OCI-LY7 (cell line): ENCODE data around the gene SERTAD2. TPM values are rescaled to one million over a fixed set of nuclear protein-coding genes. Genes with fewer than 3 reads are reported as not detected.

Experiments used
- BruUV-seq: library from RNA; stranded (reverse); fragments of 400-500 nt; replicated peaks from 2 replicates; lab custom pipeline; 2021; lab: Mats Ljungman, UMichigan
- CTCF ChIA-PET: fragments of 300-600 bp; sonication (Branson Sonifier 250); formaldehyde crosslinking; loops from one replicate; lab custom pipeline; 2022; ENCODE audit warnings: antibody characterized with exemption; ENCODE audit not compliant: unreplicated experiment; lab: Charles Lee
- POLR2A ChIA-PET: fragments of 300-600 bp; sonication (Branson Sonifier 250); formaldehyde crosslinking; loops from one replicate; lab custom pipeline; 2022; ENCODE audit warnings: antibody characterized with exemption; lab: Charles Lee
- DNase-seq: peaks from one replicate; pipeline ENCODE4 v3.0.0-alpha.2; 2015; ENCODE audit warnings: low spot score
- H2AFZ ChIP-seq: fragments of 200-600 bp; sonication (generic), shearing (Covaris generic); 2 replicates; pipeline ENCODE4 v1.6.1; 2014; ENCODE audit warnings: mild to moderate bottlenecking, antibody characterized with exemption, low read length, moderate library complexity
- H3K27ac ChIP-seq: fragments of 200-600 bp; sonication (generic); 2 replicates; pipeline ENCODE4 v1.5.1; 2014; ENCODE audit warnings: mixed run types, low read depth, mild to moderate bottlenecking, moderate library complexity, low read length, inconsistent platforms; ENCODE audit not compliant: poor library complexity, severe bottlenecking
- H3K36me3 ChIP-seq: fragments of 200-600 bp; sonication (generic); 2 replicates; pipeline ENCODE4 v1.6.1; 2014; ENCODE audit warnings: mild to moderate bottlenecking, antibody characterized with exemption, low read length, moderate library complexity, mixed read lengths; ENCODE audit not compliant: insufficient read depth
- H3K4me1 ChIP-seq: fragments of 200-600 bp; sonication (generic); 2 replicates; pipeline ENCODE4 v1.5.1; 2014; ENCODE audit warnings: mild to moderate bottlenecking, low read length; ENCODE audit not compliant: insufficient read depth, poor library complexity, severe bottlenecking
- H3K4me2 ChIP-seq: fragments of 200-600 bp; sonication (generic); 2 replicates; pipeline ENCODE4 v1.6.1; 2014; ENCODE audit warnings: mild to moderate bottlenecking, low read length
- H3K4me3 ChIP-seq: fragments of 200-600 bp; sonication (generic); 2 replicates; pipeline ENCODE4 v1.5.1; 2014; ENCODE audit warnings: mild to moderate bottlenecking, low read depth, low read length; ENCODE audit not compliant: poor library complexity, severe bottlenecking
- H3K79me2 ChIP-seq: fragments of 200-600 bp; sonication (generic); 2 replicates; pipeline ENCODE4 v1.6.1; 2016; ENCODE audit warnings: low read depth, mild to moderate bottlenecking, low read length, moderate library complexity, mixed read lengths; ENCODE audit not compliant: insufficient read depth
- H3K9me2 ChIP-seq: fragments of 200-600 bp; sonication (generic); 2 replicates; pipeline ENCODE4 v1.6.1; 2016; ENCODE audit warnings: mild to moderate bottlenecking, low read length, mixed read lengths; ENCODE audit not compliant: insufficient read depth
- H3K9me3 ChIP-seq: fragments of 200-600 bp; sonication (generic); 2 replicates; pipeline ENCODE4 v1.6.1; 2014; ENCODE audit warnings: mild to moderate bottlenecking, mixed run types, low read length, mixed read lengths
- H4K20me1 ChIP-seq: fragments of 200-600 bp; sonication (generic); 2 replicates; pipeline ENCODE4 v1.6.1; 2014; ENCODE audit warnings: mild to moderate bottlenecking, antibody characterized with exemption, low read length, moderate library complexity, mixed read lengths; ENCODE audit not compliant: insufficient read depth
- CTCF ChIP-seq: fragments of 200-600 bp; sonication (generic); conservative IDR thresholded peaks from 2 replicates; pipeline ENCODE4 v1.5.1; 2014; ENCODE audit warnings: mild to moderate bottlenecking, antibody characterized with exemption, low read length, moderate library complexity, mixed read lengths
- EZH2phosphoT487 ChIP-seq: fragments of 200-600 bp; sonication (generic); IDR thresholded peaks from 2 replicates; pipeline ENCODE4 v1.6.1; 2018; ENCODE audit warnings: low read depth, borderline replicate concordance, mild to moderate bottlenecking, mixed run types, antibody characterized with exemption, low read length, moderate library complexity, mixed read lengths
- intact Hi-C: fragments of 100-400 bp; cut with micrococcal nuclease; formaldehyde crosslinking; loops from one replicate; pipeline ENCODE4 v1.10.0; 2022; ENCODE audit not compliant: unreplicated experiment
- total RNA-seq, 2 experiments: library from RNA; depleted of rRNA in 1 of 2; stranded (reverse); fragments of >200 nt in 1 of 2; shearing (Covaris generic) in 1 of 2; gene quantifications; 2 replicates each; pipeline ENCODE4 v1.2.3, GENCODE V29; 2014 to 2022

The SERTAD2 gene
- total RNA-seq, 2 experiments from 2014 or later: 11.5 to 54.5 TPM

- H3K4me3 ChIP-seq: peak overlapping the region; percentile 67
- intact Hi-C loops: loop anchor here (1.0 to 5.0 kb wide), 3 partner anchors 59 to 388 kb away; partner anchors contain the start of gene AFTPH
- ChIA-PET CTCF (interaction anchor here (0.7 to 2.5 kb wide), 3 partner anchors 9 to 121 kb away, joined by 3 to 8 read pairs (median 3); partner anchors contain the start of genes AFTPH and SERTAD2), POLR2A (interaction anchor here (0.6 to 7.3 kb wide), 12 partner anchors 9 to 217 kb away, joined by 3 to 109 read pairs (median 5); partner anchors contain the start of gene SERTAD2)
- DNase-seq: peak; percentile 79
- TSS peak; percentile 71 for BruUV-seq
- no peaks in the 10 kb centered on the region for H3K9me2 ChIP-seq
- H3K4me2 ChIP-seq: peak overlapping the region; percentile 96
- H2AFZ ChIP-seq: peak overlapping the region; percentile 13; the same call in 1 of the 2 replicates
- peaks cover 100% of the 10 kb centered on the region for H3K4me1 ChIP-seq
- H3K27ac ChIP-seq: peak overlapping the region; percentile 88
- H3K9me3 ChIP-seq: no peaks in the 10 kb centered on the region
- TF ChIP-seq EZH2phosphoT487 (no peak), CTCF (peak; percentile 50; the same call in 1 of the 2 replicates)
- H3K79me2 ChIP-seq: peaks cover 100% of the 10 kb centered on the region
- H4K20me1 ChIP-seq: peaks cover 65% of the 10 kb centered on the region
- peaks cover 20% of the 10 kb centered on the region; the same call in 1 of the 2 replicates for H3K36me3 ChIP-seq
Observed at GRCh38 chr2:64644458-64645382, 9.0 kb downstream of the SERTAD2 start.

- peaks cover 100% of the 10 kb centered on the region for H3K79me2 ChIP-seq
- intact Hi-C loops: loop anchor here (5.0 kb wide), 2 partner anchors 122 to 388 kb away; partner anchors contain the start of gene AFTPH
- H3K9me3 ChIP-seq: no peaks in the 10 kb centered on the region
- BruUV-seq: no TSS peak
- peaks cover 65% of the 10 kb centered on the region for H4K20me1 ChIP-seq
- CTCF ChIA-PET: interaction anchor here (0.8 to 2.5 kb wide), 7 partner anchors 8 to 278 kb away, joined by 3 to 8 read pairs (median 3); partner anchors contain the start of gene SERTAD2
- no peaks in the 10 kb centered on the region for H3K9me2 ChIP-seq
- TF ChIP-seq EZH2phosphoT487: no peak
- no peak for TF ChIP-seq CTCF
- no peak overlapping the region for H2AFZ ChIP-seq
- POLR2A ChIA-PET: interaction anchor here (0.5 to 7.3 kb wide), 20 partner anchors 9 to 677 kb away, joined by 3 to 109 read pairs (median 6); partner anchors contain the start of gene SERTAD2
- H3K4me2 ChIP-seq: peak overlapping the region; percentile 96
- H3K4me3 ChIP-seq: peak overlapping the region; percentile 67
- peaks cover 100% of the 10 kb centered on the region for H3K4me1 ChIP-seq
- peak overlapping the region; percentile 88 for H3K27ac ChIP-seq
- peaks cover 20% of the 10 kb centered on the region; the same call in 1 of the 2 replicates for H3K36me3 ChIP-seq
- no peak for DNase-seq
Observed at GRCh38 chr2:64643838-64644457, 9.8 kb downstream of the SERTAD2 start.
